Measurements from ENCODE around the gene NEU1. TPM values are rescaled to one million over a fixed set of nuclear protein-coding genes. Genes with fewer than 3 reads are reported as not detected.

The NEU1 gene
- total RNA-seq, 1 experiment from 2014 or later, result 15.1 TPM

DNA sequence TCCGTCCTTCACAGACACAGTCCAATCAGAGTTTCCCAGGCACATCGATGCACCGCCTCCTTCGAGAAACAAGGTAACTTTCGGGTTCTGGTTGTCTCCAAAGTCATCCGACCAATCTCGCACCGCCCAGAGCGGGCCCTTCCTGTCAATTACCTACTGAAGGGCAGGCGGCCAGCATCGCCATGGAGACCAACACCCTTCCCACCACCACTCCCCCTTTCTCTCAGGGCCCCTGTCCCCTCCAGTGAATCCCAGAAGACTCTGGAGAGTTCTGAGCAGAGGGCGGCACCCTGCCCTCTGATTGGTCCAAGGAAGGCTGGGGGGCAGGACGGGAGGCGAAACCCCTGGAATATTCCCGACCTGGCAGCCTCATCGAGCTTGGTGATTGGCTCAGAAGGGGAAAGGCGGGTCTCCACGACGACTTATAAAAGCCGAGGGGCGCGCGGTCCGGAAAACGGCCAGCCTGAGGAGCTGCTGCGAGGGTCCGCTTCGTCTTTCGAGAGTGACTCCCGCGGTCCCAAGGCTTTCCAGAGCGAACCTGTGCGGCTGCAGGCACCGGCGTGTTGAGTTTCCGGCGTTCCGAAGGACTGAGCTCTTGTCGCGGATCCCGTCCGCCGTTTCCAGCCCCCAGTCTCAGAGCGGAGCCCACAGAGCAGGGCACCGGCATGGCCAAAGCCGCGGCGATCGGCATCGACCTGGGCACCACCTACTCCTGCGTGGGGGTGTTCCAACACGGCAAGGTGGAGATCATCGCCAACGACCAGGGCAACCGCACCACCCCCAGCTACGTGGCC, 35.1 kb downstream of the NEU1 start, which contains the start of gene HSPA1B:
Gene HSPA1B (plus strand): TSS at position 453 of the 794 bp plus-strand sequence. CDS start 213 bp downstream, at position 666.
- DNase-seq (ENCODE audit: low read depth, low spot score), result peak; percentile 100
- peak; percentile 87 for ATAC-seq
- intact Hi-C loops (cut with micrococcal nuclease), result loop anchor here (1.0 to 2.0 kb wide), 4 partner anchors 20 to 147 kb away; no protein-coding TSS in a partner anchor

More for the DNA sequence above, 35.1 kb downstream of the NEU1 start, which contains the start of gene HSPA1B:
- peak within 1 kb of the TSS; percentile 77 for H3K4me2 ChIP-seq (ENCODE audit: low read length)
- H3K27ac ChIP-seq (ENCODE audit: low read depth, low read length), result peak within 1 kb of the TSS; percentile 94
- H3K9ac ChIP-seq (ENCODE audit: low read length), result peak within 1 kb of the TSS; percentile 83
- ChIA-PET CTCF (interaction anchor here (0.7 to 1.5 kb wide), 4 partner anchors 21 to 58 kb away, joined by 5 to 7 read pairs (median 6); partner anchors contain the start of genes LSM2 and VARS1), RAD21 (ENCODE audit: low non-redundant PET in 1 of 2, low total read pairs in 2 of 2, uncharacterized antibody in 2 of 2, unreplicated experiment in 2 of 2) (interaction anchor here in 1 of 2 experiments (0.9 to 2.0 kb wide), 3 partner anchors 21 to 89 kb away, joined by 3 to 5 read pairs (median 4); partner anchors contain the start of genes LSM2 and VARS1), POLR2A (interaction anchor here (0.7 to 1.8 kb wide), 36 partner anchors 8 to 324 kb away, joined by 3 to 49 read pairs (median 6); partner anchors contain the start of genes ABHD16A, BAG6, C6orf47 and CLIC1)
- H2AFZ ChIP-seq (ENCODE audit: low read depth, low read length, poor library complexity, severe bottlenecking), result no peak within 1 kb of the TSS
- TF ChIP-seq ATF3 (IDR thresholded peaks at IDR 0.05), result no peak
- no peak for TF ChIP-seq EZH2phosphoT487 (IDR thresholded peaks at IDR 0.05; ENCODE audit: borderline replicate concordance)
- TF ChIP-seq, protein P1, sequence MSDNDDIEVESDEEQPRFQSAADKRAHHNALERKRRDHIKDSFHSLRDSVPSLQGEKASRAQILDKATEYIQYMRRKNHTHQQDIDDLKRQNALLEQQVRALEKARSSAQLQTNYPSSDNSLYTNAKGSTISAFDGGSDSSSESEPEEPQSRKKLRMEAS (IDR thresholded peaks at IDR 0.05), result no peak
- TF ChIP-seq TCF7L2 (IDR thresholded peaks at IDR 0.05; ENCODE audit: borderline replicate concordance, extremely low read depth, insufficient read depth, insufficient read length), result peak; percentile 16
- TF ChIP-seq YY1 (IDR thresholded peaks at IDR 0.05; ENCODE audit: extremely low read depth, insufficient replicate concordance, low read depth, low read length), result peak; percentile 50
- TF ChIP-seq POLR2AphosphoS5 (IDR thresholded peaks at IDR 0.05; ENCODE audit: low read depth, low read length), result peak; percentile 100
- peak; percentile 99 for TF ChIP-seq POLR2A (IDR thresholded peaks at IDR 0.05; ENCODE audit: borderline replicate concordance, extremely low read depth, insufficient read depth, insufficient read length)
- no peak for TF ChIP-seq EZH2 (IDR thresholded peaks at IDR 0.05)
- H3K36me3 ChIP-seq (ENCODE audit: control insufficient read depth in 1 of 2, insufficient read depth in 2 of 2, low read length in 2 of 2), result no peaks in the 10 kb centered on the region; a peak in 1 of 4 replicates
- BruUV-seq (replicated peaks), result no TSS peak
- peaks cover 4% of the 10 kb centered on the region; the same call in 1 of the 2 replicates for H4K20me1 ChIP-seq (ENCODE audit: insufficient read depth)
- H3K79me2 ChIP-seq (ENCODE audit: insufficient read depth, low read length), result peaks cover 30% of the 10 kb centered on the region
- no peaks in the 10 kb centered on the region for H3K9me2 ChIP-seq (ENCODE audit: insufficient read depth)
- H3K9me3 ChIP-seq (ENCODE audit: control insufficient read depth in 1 of 2, insufficient read depth in 1 of 2, low read depth in 1 of 2, low read length in 2 of 2), result no peaks in the 10 kb centered on the region
- peaks cover 47 to 71% of the 10 kb centered on the region in 2 experiments for H3K4me1 ChIP-seq (ENCODE audit: control insufficient read depth in 1 of 2, insufficient read depth in 2 of 2, low read length in 2 of 2)
- H3K27me3 ChIP-seq (ENCODE audit: insufficient read depth, low read length), result no peaks in the 10 kb centered on the region
- H3K4me3 ChIP-seq (replicated peaks in 1 of 2; ENCODE audit: low read depth in 1 of 2, low read length in 2 of 2), result peak within 1 kb of the TSS; percentile 71 to 72

Data from HCT116 (cell line).